Prostate gland (tissue), 2 donors: Measurements from ENCODE around the gene SCAMP2.

Source experiments
- POLR2A ChIP-seq: fragments of 450-650 bp; IDR thresholded peaks from one replicate; pipeline ENCODE4 v1.6.1; 2016; ENCODE audit warnings: antibody characterized with exemption, mild to moderate bottlenecking
- TF ChIP-seq, protein P1 (sequence below), 4 experiments: fragments of 200-600 bp in 2 of 4; fragments of 450-650 bp in 2 of 4; sonication (generic) in 2 of 4; IDR thresholded peaks; 1 replicate in 3 of 4; 2 replicates in 1 of 4; pipeline ENCODE4 v1.5.1; 2016 to 2019; ENCODE audit warnings: antibody characterized with exemption in 4 of 4, mild to moderate bottlenecking in 2 of 4, moderate library complexity in 2 of 4

DNA sequence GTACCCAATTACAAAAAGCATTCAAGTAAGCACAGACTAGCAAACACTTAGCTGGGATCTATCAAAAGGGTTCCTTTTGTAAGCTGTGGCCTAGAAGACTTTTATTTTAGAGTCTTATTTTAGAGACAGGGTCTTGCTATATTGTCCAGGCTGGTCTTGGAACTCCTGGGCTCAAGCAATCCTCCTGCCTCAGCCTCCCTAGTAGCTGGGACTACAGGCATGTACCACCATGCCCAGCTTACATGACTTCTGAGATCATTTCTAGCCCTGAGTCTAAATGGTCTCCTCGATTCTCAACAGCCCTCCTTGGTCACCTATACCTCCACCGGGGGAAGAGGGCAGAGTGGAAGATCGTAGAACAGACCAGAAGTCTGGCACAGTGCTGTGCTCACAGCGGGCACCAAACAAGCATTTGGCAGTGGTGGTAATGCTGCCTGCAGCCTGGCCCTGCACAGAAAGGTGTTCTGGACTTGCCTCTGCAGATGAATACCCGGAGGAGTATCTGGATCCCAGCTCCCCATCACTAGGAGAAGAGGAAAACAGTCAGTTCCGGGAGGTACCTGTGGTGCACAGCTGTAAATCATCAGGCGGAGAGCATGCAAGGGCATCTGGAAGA is 31.1 kb upstream of the SCAMP2 start:
- TF ChIP-seq, protein P1, sequence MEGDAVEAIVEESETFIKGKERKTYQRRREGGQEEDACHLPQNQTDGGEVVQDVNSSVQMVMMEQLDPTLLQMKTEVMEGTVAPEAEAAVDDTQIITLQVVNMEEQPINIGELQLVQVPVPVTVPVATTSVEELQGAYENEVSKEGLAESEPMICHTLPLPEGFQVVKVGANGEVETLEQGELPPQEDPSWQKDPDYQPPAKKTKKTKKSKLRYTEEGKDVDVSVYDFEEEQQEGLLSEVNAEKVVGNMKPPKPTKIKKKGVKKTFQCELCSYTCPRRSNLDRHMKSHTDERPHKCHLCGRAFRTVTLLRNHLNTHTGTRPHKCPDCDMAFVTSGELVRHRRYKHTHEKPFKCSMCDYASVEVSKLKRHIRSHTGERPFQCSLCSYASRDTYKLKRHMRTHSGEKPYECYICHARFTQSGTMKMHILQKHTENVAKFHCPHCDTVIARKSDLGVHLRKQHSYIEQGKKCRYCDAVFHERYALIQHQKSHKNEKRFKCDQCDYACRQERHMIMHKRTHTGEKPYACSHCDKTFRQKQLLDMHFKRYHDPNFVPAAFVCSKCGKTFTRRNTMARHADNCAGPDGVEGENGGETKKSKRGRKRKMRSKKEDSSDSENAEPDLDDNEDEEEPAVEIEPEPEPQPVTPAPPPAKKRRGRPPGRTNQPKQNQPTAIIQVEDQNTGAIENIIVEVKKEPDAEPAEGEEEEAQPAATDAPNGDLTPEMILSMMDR (IDR thresholded peaks at IDR 0.05), result no peak
- no peak for TF ChIP-seq POLR2A
